IMR-90 (cell line): ENCODE measurements around the gene HEY2. TPM values are rescaled to one million over a fixed set of nuclear protein-coding genes. Genes with fewer than 3 reads are reported as not detected.

Experiments
- ATAC-seq: fragments of 200-7000 bp; cut with Tn5 transposase; 2 replicates; pipeline ENCODE4 v1.9.1; 2020; ENCODE audit warnings: low read depth, mild to moderate bottlenecking, moderate library complexity
- BruUV-seq: library from RNA; stranded (reverse); fragments of 400-500 nt; replicated peaks from 2 replicates; lab custom pipeline; 2021; lab: Mats Ljungman, UMichigan
- CTCF ChIA-PET: fragments of 300-600 bp; formaldehyde crosslinking; extraction: SDS; loops from one replicate; lab custom pipeline; 2021; ENCODE audit warnings: antibody characterized with exemption; lab: Yijun Ruan, JAX
- POLR2A ChIA-PET: fragments of 300-600 bp; sonication (Branson Sonifier 250); formaldehyde crosslinking; loops from one replicate; lab custom pipeline; 2022; ENCODE audit warnings: antibody characterized with exemption; ENCODE audit not compliant: unreplicated experiment; lab: Charles Lee
- DNase-seq: peaks from one replicate; pipeline ENCODE4 v3.0.0; 2013
- H2AFZ ChIP-seq: replicated peaks from 2 replicates; pipeline ENCODE3; 2013; ENCODE audit warnings: low read length, mild to moderate bottlenecking; ENCODE audit not compliant: poor library complexity
- H2AK5ac ChIP-seq: 2 replicates; pipeline ENCODE4 v1.6.1; 2013; ENCODE audit warnings: low read depth, low read length, inconsistent platforms
- H2AK9ac ChIP-seq: replicated peaks from 2 replicates; pipeline ENCODE3; 2013; ENCODE audit warnings: mild to moderate bottlenecking, low read depth, low read length, moderate library complexity; ENCODE audit not compliant: poor library complexity
- H2BK120ac ChIP-seq: 2 replicates; pipeline ENCODE4 v1.6.1; 2013; ENCODE audit warnings: low read depth, low read length, inconsistent platforms
- H2BK15ac ChIP-seq: 3 replicates; pipeline ENCODE4 v1.6.1; 2013; ENCODE audit warnings: low read depth, low read length, inconsistent platforms
- H2BK20ac ChIP-seq: 2 replicates; pipeline ENCODE4 v1.6.1; 2013; ENCODE audit warnings: low read depth, mild to moderate bottlenecking, inconsistent platforms, low read length, moderate library complexity
- H2BK5ac ChIP-seq: 2 replicates; pipeline ENCODE4 v1.6.1; 2013; ENCODE audit warnings: mild to moderate bottlenecking, low read depth, low read length, inconsistent platforms; ENCODE audit not compliant: poor library complexity, severe bottlenecking
- H3K14ac ChIP-seq: replicated peaks from 2 replicates; pipeline ENCODE4 v1.6.1; 2013; ENCODE audit warnings: low read depth, low read length, inconsistent platforms
- H3K18ac ChIP-seq: 2 replicates; pipeline ENCODE4 v1.6.1; 2013; ENCODE audit warnings: low read depth, low read length, control low read depth
- H3K23ac ChIP-seq: 2 replicates; pipeline ENCODE4 v1.6.1; 2013; ENCODE audit warnings: low read depth, low read length, inconsistent platforms
- H3K27ac ChIP-seq: 2 replicates; pipeline ENCODE4 v1.5.1; 2013; ENCODE audit warnings: mild to moderate bottlenecking, control low read depth, low read length; ENCODE audit not compliant: insufficient read depth
- H3K27me3 ChIP-seq: 2 replicates; pipeline ENCODE4 v1.6.1; 2013; ENCODE audit warnings: low read length; ENCODE audit not compliant: control insufficient read depth, insufficient read depth
- H3K36me3 ChIP-seq: 2 replicates; pipeline ENCODE4 v1.6.1; 2013; ENCODE audit warnings: low read length, mixed read lengths; ENCODE audit not compliant: control insufficient read depth, insufficient read depth
- H3K4ac ChIP-seq: 2 replicates; pipeline ENCODE4 v1.6.1; 2013; ENCODE audit warnings: low read depth, low read length, inconsistent platforms
- H3K4me1 ChIP-seq: 2 replicates; pipeline ENCODE4 v1.6.1; 2013; ENCODE audit warnings: low read length, mixed read lengths; ENCODE audit not compliant: control insufficient read depth, insufficient read depth
- H3K4me2 ChIP-seq: 2 replicates; pipeline ENCODE4 v1.6.1; 2013; ENCODE audit warnings: low read depth, mild to moderate bottlenecking, control low read depth, low read length, moderate library complexity
- H3K4me3 ChIP-seq: 2 replicates; pipeline ENCODE4 v1.5.1; 2013; ENCODE audit warnings: low read depth, mild to moderate bottlenecking, control low read depth, low read length, moderate library complexity; ENCODE audit not compliant: insufficient read depth
- H3K56ac ChIP-seq: 2 replicates; pipeline ENCODE4 v1.6.1; 2013; ENCODE audit warnings: low read length, inconsistent platforms; ENCODE audit not compliant: insufficient read depth; ENCODE audit errors: extremely low read depth
- H3K79me1 ChIP-seq, 2 experiments: 2 replicates each; pipeline ENCODE4 v1.6.1; 2013; ENCODE audit warnings: low read length in 2 of 2, inconsistent platforms in 1 of 2, low read depth in 1 of 2
- H3K9ac ChIP-seq: 2 replicates; pipeline ENCODE4 v1.6.1; 2013; ENCODE audit warnings: low read depth, low read length, control low read depth
- H3K9me1 ChIP-seq: 2 replicates; pipeline ENCODE4 v1.6.1; 2013; ENCODE audit warnings: low read length, inconsistent platforms; ENCODE audit not compliant: insufficient read depth
- H3K9me3 ChIP-seq: 2 replicates; pipeline ENCODE4 v1.6.1; 2013; ENCODE audit warnings: low read length; ENCODE audit not compliant: control insufficient read depth, insufficient read depth
- H4K20me1 ChIP-seq: 2 replicates; pipeline ENCODE4 v1.6.1; 2013; ENCODE audit warnings: low read length, inconsistent platforms; ENCODE audit not compliant: insufficient read depth
- H4K5ac ChIP-seq: 2 replicates; pipeline ENCODE4 v1.6.1; 2013; ENCODE audit warnings: mild to moderate bottlenecking, low read depth, low read length, control low read depth
- H4K8ac ChIP-seq, 2 experiments: 2 replicates each; pipeline ENCODE4 v1.6.1; 2013; ENCODE audit warnings: low read depth in 2 of 2, low read length in 2 of 2, control low read depth in 1 of 2, inconsistent platforms in 1 of 2
- H4K91ac ChIP-seq: 2 replicates; pipeline ENCODE4 v1.6.1; 2013; ENCODE audit warnings: low read depth, low read length, inconsistent platforms; ENCODE audit not compliant: insufficient read depth
- MXI1 ChIP-seq: IDR thresholded peaks from 2 replicates; pipeline ENCODE4 v1.6.1; 2012; ENCODE audit warnings: low read depth, mild to moderate bottlenecking, low read length, moderate library complexity, borderline replicate concordance
- SMC3 ChIP-seq: fragments of 150-350 bp; IDR thresholded peaks from 2 replicates; pipeline ENCODE4 v1.6.1; 2016; ENCODE audit warnings: low read depth, mild to moderate bottlenecking, antibody characterized with exemption, low read length, moderate library complexity
- WGBS, 2 experiments: methylation state at CpG; one replicate each; pipeline versions ENCODE4 v1.1.5 to v1.1.7; 2013; ENCODE audit warnings: missing lambda C conversion rate in 2 of 2; ENCODE audit not compliant: insufficient read length in 1 of 2; ENCODE audit errors: extremely low coverage in 2 of 2; 5-methylcytosine and 5-hydroxymethylcytosine counted together
- dilution Hi-C: fragments of 300-500 bp; cut with HindIII; formaldehyde crosslinking; loops from one replicate; pipeline ENCODE4 v1.14.3; 2018; ENCODE audit warnings: low sequenced_read_pairs; ENCODE audit not compliant: unreplicated experiment
- in situ Hi-C: fragments of 300-500 bp; cut with MboI; formaldehyde crosslinking; loops from 3 replicates; pipeline ENCODE4 v1.14.3; 2019; ENCODE audit warnings: low sequenced_read_pairs, inconsistent platforms, mixed read lengths
- intact Hi-C: fragments of 100-400 bp; cut with micrococcal nuclease; formaldehyde crosslinking; loops from 2 replicates; pipeline ENCODE4 v1.10.0; 2022
- polyA plus RNA-seq, 3 experiments: library from polyadenylated mRNA; depleted of rRNA; stranded (reverse); fragments of >200 nt; gene quantifications; 2 replicates each; pipeline ENCODE4 v1.2.3, GENCODE V29; 2012; ENCODE audit warnings: low replicate concordance in 1 of 3
- total RNA-seq: library from RNA; depleted of rRNA; stranded (reverse); fragments of >200 nt; gene quantifications from 2 replicates; pipeline ENCODE4 v1.2.3, GENCODE V29; 2012
- TF ChIP-seq, protein P1 (sequence below): fragments of 150-350 bp; IDR thresholded peaks from 2 replicates; pipeline ENCODE4 v1.6.1; 2017; ENCODE audit warnings: mild to moderate bottlenecking, antibody characterized with exemption, low read length, low read depth

The HEY2 gene
- total and polyA plus RNA-seq, 2 of the 4 experiments (the other 2 are of a cell fraction): not detected

DNA sequence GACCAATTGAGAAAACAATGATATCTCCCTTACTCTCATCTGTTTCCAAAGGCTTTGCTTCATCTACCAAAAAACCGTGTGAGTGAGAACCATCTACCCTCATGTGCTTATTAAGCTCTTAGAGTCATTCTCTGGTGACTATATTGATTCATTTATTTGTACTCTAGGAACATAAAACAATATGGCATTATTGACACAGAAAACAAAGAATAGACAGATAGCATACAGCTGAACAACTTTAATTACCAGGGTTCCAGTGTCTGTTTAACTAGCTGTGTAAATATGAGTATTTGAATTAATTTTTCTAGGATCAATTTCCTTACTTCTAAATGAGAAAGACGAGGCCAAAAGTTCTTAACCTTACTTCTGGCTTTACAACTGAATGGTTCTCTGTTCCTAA, 31.3 kb upstream of the HEY2 start:
- H4K5ac ChIP-seq: no peak overlapping the region
- H3K36me3 ChIP-seq: no peaks in the 10 kb centered on the region
- ATAC-seq (no peak), DNase-seq (no peak)
- no peaks in the 10 kb centered on the region for H3K4me1 ChIP-seq
- H3K14ac ChIP-seq: no peak overlapping the region
- H3K4me2 ChIP-seq: no peak overlapping the region
- H2BK120ac ChIP-seq: no peak overlapping the region
- no peak overlapping the region for H2AK9ac ChIP-seq
- ChIA-PET CTCF (no interaction called here), POLR2A (no interaction called here)
- no peak overlapping the region for H3K27ac ChIP-seq
- no peak overlapping the region for H3K4me3 ChIP-seq
- H2AK5ac ChIP-seq: no peak overlapping the region
- no peak overlapping the region for H2BK15ac ChIP-seq
- no peak overlapping the region for H3K4ac ChIP-seq
- no peak overlapping the region for H4K91ac ChIP-seq
- TF ChIP-seq SMC3: no peak
- no peak for TF ChIP-seq MXI1
- TF ChIP-seq, protein P1, sequence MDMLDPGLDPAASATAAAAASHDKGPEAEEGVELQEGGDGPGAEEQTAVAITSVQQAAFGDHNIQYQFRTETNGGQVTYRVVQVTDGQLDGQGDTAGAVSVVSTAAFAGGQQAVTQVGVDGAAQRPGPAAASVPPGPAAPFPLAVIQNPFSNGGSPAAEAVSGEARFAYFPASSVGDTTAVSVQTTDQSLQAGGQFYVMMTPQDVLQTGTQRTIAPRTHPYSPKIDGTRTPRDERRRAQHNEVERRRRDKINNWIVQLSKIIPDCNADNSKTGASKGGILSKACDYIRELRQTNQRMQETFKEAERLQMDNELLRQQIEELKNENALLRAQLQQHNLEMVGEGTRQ: no peak
- H3K9me3 ChIP-seq: no peaks in the 10 kb centered on the region
- H3K18ac ChIP-seq: no peak overlapping the region
- BruUV-seq: no TSS peak
- dilution Hi-C loops: no loop called here
- in situ Hi-C loops: no loop called here
- no peak overlapping the region for H2BK5ac ChIP-seq
- H4K20me1 ChIP-seq: no peaks in the 10 kb centered on the region
- no peaks in the 10 kb centered on the region for H3K27me3 ChIP-seq
- intact Hi-C loops: no loop called here
- no peaks in the 10 kb centered on the region for H3K79me1 ChIP-seq
- no peak overlapping the region for H4K8ac ChIP-seq
- H2AFZ ChIP-seq: no peak overlapping the region
- no peak overlapping the region for H2BK20ac ChIP-seq
- no peaks in the 10 kb centered on the region for H3K9me1 ChIP-seq
- no CpG with 5 or more reads among the region's 2 CpGs for WGBS, 2 experiments
- no peak overlapping the region for H3K23ac ChIP-seq
- H3K9ac ChIP-seq: no peak overlapping the region
- H3K56ac ChIP-seq: no peak overlapping the region
